Bronchial epithelial cell (primary cell): Measurements from ENCODE around the gene MED10. TPM values are rescaled to one million over a fixed set of nuclear protein-coding genes. Genes with fewer than 3 reads are reported as not detected.

Experiments used
- DNase-seq: peaks from one replicate; pipeline ENCODE4 v3.0.0-alpha.2; 2010; ENCODE audit warnings: low read depth
- FAIRE-seq: peaks from 2 replicates; lab custom pipeline; 2011; peaks lifted over from hg19 to GRCh38; lab: Jason Lieb, UNC
- H3K27me3 ChIP-seq: 2 replicates; pipeline ENCODE4 v1.5.1; 2011; ENCODE audit warnings: low read length; ENCODE audit not compliant: control insufficient read depth, insufficient read depth
- H3K36me3 ChIP-seq: 2 replicates; pipeline ENCODE4 v1.5.1; 2011; ENCODE audit warnings: low read length; ENCODE audit not compliant: control insufficient read depth, insufficient read depth
- H3K4me3 ChIP-seq: 2 replicates; pipeline ENCODE4 v1.5.1; 2011; ENCODE audit warnings: mild to moderate bottlenecking, low read depth, low read length, control low read depth
- total RNA-seq: library from RNA; depleted of rRNA; stranded (reverse); fragments of >200 nt; gene quantifications from 2 replicates; pipeline ENCODE4 v1.2.1, GENCODE V29; 2014
- TF ChIP-seq, protein P1 (sequence below): IDR thresholded peaks from 2 replicates; pipeline ENCODE4 v1.5.1; 2011; ENCODE audit warnings: mild to moderate bottlenecking, moderate library complexity, low read length, control low read depth, inconsistent platforms; ENCODE audit not compliant: insufficient read depth, severe bottlenecking

MED10 gene
- total RNA-seq, 1 donor from 2014 or later, result 13.2 TPM

DNA sequence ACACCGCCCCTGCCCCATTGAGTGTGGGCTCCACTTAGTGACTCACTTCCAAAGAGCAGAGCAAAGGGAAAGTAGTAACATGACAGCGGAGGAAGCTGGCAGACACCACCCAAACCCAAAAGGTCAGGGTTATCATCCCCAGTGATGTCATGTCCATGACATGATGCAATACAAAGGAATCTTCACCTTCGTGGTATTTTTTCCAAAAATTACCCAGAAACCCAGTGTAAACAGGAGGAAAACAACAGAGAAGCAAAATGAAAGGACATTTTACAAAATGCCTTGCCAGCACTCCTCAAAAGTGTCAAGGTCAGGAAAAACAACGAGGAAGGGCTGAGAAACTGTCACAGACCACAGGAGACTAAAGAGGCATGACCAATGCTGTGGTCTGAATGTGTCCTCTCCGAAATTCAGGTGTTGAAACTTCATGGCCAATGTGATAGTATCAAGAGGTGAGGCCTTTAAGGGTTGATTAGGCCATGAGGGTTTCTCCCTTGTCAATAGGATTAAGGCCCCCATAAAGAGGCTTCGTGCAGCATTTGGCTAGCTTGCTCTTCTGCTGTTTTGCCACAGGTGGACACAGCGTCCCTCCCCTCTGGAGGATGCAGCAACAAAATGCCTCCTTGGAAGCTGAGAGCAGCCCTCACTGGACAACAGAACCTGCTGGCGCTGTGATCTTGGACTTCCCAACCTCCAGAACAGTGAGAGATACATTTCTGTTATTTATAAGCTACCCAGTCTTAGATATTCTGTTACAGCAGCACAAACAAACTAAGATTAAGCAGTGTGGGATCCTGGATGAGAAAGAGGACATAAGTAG lies 30.5 kb upstream of the MED10 start:
- Histone ChIP-seq H3K4me3 (no peak overlapping the region), H3K36me3 (no peaks in the 10 kb centered on the region), H3K27me3 (peaks cover 2% of the 10 kb centered on the region)
- no peak for FAIRE-seq
- no peak for DNase-seq
- TF ChIP-seq, protein P1, sequence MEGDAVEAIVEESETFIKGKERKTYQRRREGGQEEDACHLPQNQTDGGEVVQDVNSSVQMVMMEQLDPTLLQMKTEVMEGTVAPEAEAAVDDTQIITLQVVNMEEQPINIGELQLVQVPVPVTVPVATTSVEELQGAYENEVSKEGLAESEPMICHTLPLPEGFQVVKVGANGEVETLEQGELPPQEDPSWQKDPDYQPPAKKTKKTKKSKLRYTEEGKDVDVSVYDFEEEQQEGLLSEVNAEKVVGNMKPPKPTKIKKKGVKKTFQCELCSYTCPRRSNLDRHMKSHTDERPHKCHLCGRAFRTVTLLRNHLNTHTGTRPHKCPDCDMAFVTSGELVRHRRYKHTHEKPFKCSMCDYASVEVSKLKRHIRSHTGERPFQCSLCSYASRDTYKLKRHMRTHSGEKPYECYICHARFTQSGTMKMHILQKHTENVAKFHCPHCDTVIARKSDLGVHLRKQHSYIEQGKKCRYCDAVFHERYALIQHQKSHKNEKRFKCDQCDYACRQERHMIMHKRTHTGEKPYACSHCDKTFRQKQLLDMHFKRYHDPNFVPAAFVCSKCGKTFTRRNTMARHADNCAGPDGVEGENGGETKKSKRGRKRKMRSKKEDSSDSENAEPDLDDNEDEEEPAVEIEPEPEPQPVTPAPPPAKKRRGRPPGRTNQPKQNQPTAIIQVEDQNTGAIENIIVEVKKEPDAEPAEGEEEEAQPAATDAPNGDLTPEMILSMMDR, result no peak

DNA sequence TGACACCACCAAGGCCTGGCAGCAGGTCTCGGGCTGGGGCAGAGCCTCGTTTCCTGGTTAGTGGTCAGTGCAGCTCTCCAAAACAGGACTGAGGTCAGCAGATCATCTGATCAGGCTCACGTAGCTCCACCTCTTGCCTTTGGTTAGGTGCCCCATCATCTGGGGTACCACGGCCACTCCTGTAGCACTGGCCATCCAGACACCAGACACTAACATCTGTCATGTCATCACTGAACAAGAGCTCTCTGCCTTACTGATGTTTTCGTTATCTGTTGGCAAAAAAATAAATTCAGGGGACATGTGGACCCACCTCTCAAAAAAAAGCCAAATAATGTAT lies 29.9 kb upstream of the MED10 start:
- no peak for FAIRE-seq
- Histone ChIP-seq H3K36me3 (no peaks in the 10 kb centered on the region), H3K27me3 (peaks cover 2% of the 10 kb centered on the region), H3K4me3 (no peak overlapping the region)
- TF ChIP-seq, protein P1, result no peak
- DNase-seq, result no peak

DNA sequence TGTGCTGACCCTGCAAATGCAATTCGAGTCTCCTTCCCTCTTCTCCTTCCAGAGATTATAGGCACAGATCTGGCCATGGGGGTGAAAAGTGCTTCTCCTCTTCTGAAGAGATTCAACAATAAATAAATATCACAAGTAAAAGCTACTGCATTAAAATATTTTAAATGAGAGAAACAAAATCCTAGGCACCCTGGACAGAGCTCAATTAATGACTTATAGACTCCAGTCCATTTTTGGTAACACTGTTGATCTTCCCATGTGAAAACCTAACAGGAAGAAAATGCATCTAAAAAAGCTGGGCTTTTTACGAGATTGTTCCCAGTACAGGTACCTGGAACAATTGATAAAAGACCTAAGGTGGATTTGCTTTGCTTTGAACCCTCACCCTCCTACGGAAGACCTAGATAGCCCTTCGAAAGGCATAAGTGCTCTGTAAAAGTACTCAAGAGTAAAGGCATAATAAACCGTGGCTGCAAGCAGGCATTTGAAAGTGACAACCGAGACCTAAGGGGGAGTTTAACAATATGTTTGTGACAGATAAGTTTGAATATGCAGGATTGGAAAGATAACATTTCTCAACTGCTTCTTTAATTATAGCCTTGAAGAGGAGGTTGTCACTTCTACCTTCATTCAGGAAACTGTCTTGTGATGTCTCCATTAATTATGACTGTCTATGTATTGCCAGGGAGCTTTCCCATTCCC lies 29.4 kb upstream of the MED10 start:
- no peak overlapping the region for H3K4me3 ChIP-seq
- H3K36me3 ChIP-seq, result no peaks in the 10 kb centered on the region
- H3K27me3 ChIP-seq, result no peaks in the 10 kb centered on the region
- no peak for DNase-seq
- TF ChIP-seq, protein P1, result no peak
- no peak for FAIRE-seq

DNA sequence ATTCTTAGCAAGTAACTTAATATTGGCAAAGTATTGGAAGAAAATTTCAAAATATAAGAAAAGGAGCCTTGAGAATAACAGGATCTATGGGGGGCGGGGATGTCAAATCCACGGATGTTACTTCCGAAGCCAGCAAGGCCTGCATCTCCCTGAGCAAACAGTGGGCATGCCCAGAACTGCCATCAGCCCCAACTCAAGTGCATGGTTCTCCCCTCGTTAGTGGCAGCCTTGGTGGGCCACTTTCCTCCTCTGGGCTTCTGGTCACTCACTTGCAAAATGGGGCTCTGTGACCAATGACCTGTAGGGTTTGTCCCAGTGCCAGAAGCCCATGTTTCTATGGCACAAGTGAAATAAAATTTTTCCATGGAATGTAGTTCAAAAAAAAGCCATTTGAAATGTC lies 27.2 kb upstream of the MED10 start:
- TF ChIP-seq, protein P1, result no peak

DNA sequence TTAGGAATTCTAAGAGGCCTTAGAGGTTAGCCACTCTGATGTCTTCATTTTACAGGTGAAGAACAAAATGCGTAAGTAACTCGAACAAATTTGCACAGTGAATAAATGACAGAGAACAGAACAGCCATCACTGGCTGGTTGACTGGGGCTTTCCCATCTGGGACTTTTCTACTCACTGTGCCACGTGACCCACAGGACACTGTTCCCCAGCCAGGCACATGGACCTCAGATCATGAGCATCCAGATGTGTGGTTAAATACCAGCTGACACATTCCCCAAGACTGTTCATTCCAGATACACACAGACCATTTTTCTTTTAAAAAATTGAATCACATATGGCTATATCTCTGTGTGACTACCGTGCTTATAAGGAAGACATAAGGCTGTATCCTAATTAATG lies 25.8 kb upstream of the MED10 start:
- no peaks in the 10 kb centered on the region for H3K27me3 ChIP-seq
- DNase-seq (no peak), FAIRE-seq (no peak)
- no peak overlapping the region for H3K4me3 ChIP-seq
- TF ChIP-seq, protein P1, result no peak
- H3K36me3 ChIP-seq, result no peaks in the 10 kb centered on the region

More for the DNA sequence above, 27.2 kb upstream of the MED10 start:
- DNase-seq (no peak), FAIRE-seq (no peak)
- no peak overlapping the region for H3K4me3 ChIP-seq
- no peaks in the 10 kb centered on the region for H3K36me3 ChIP-seq
- no peaks in the 10 kb centered on the region for H3K27me3 ChIP-seq
